B cell (primary cell): ENCODE results near the gene EGFL8. TPM values are rescaled to one million over a fixed set of nuclear protein-coding genes. Genes with fewer than 3 reads are reported as not detected.

Experiments used
- ATAC-seq: fragments of 200-7000 bp; cut with Tn5 transposase; one replicate; pipeline ENCODE4 v1.10.0; 2021; ENCODE audit warnings: low read depth, mild to moderate bottlenecking, moderate number of reproducible peaks, moderate library complexity
- CTCF ChIA-PET: fragments of 350-600 bp; sonication (Branson Sonifier 250); formaldehyde crosslinking; loops from one replicate; lab custom pipeline; 2021; ENCODE audit warnings: antibody characterized with exemption, inconsistent platforms; lab: Charles Lee
- POLR2A ChIA-PET: fragments of 350-600 bp; sonication (Branson Sonifier 250); formaldehyde crosslinking; loops from one replicate; lab custom pipeline; 2021; ENCODE audit warnings: antibody characterized with exemption; lab: Charles Lee
- DNase-seq: peaks from one replicate; pipeline ENCODE4 v3.0.0; 2013
- H2AFZ ChIP-seq: 2 replicates; pipeline ENCODE4 v1.6.1; 2012; ENCODE audit warnings: mild to moderate bottlenecking, low read depth, low read length; ENCODE audit not compliant: insufficient read depth, poor library complexity, severe bottlenecking
- H3K27ac ChIP-seq, 2 donors: 1 replicate in 1 of 2; 2 replicates in 1 of 2; pipeline ENCODE4 v1.5.1; 2012 to 2013; ENCODE audit warnings: low read length in 2 of 2, mild to moderate bottlenecking in 2 of 2, moderate library complexity in 1 of 2
- H3K27me3 ChIP-seq, 4 experiments: fragments of 200-600 bp in 1 of 4; sonication (generic) in 1 of 4; replicated peaks in 1 of 4; 1 replicate in 2 of 4; 2 replicates in 2 of 4; pipeline versions ENCODE4 v1.6.1 to v1.7.0; 2013 to 2016; ENCODE audit warnings: low read length in 3 of 4, mild to moderate bottlenecking in 2 of 4, mixed read lengths in 1 of 4, moderate library complexity in 1 of 4; ENCODE audit not compliant: insufficient read depth in 4 of 4, control insufficient read depth in 3 of 4; ENCODE audit errors: control extremely low read depth in 1 of 4
- H3K36me3 ChIP-seq, 2 experiments: replicated peaks in 1 of 2; 1 replicate in 1 of 2; 2 replicates in 1 of 2; pipeline versions ENCODE4 v1.6.1 to v1.7.1; 2013; ENCODE audit warnings: low read length in 1 of 2; ENCODE audit not compliant: insufficient read depth in 2 of 2, control insufficient read depth in 1 of 2; ENCODE audit errors: control extremely low read depth in 1 of 2, extremely low read depth in 1 of 2
- H3K4me1 ChIP-seq, 2 donors: fragments of 200-600 bp in 1 of 2; sonication (generic) in 1 of 2; 1 replicate in 1 of 2; 2 replicates in 1 of 2; pipeline versions ENCODE4 v1.5.1 to v1.6.1; 2013 to 2017; ENCODE audit warnings: low read length in 2 of 2; ENCODE audit not compliant: control insufficient read depth in 2 of 2, insufficient read depth in 2 of 2
- H3K4me2 ChIP-seq: replicated peaks from 2 replicates; pipeline ENCODE3; 2012; ENCODE audit warnings: mild to moderate bottlenecking, low read depth, low read length; ENCODE audit not compliant: poor library complexity, severe bottlenecking
- H3K4me3 ChIP-seq, 5 experiments: fragments of 200-600 bp in 1 of 5; sonication (generic) in 1 of 5; 1 replicate in 3 of 5; 2 replicates in 2 of 5; pipeline versions ENCODE4 v1.5.1 to v1.7.0; 2011 to 2016; ENCODE audit warnings: low read length in 4 of 5, mild to moderate bottlenecking in 4 of 5, low read depth in 2 of 5, control low read depth in 1 of 5, moderate library complexity in 1 of 5; ENCODE audit not compliant: insufficient read depth in 1 of 5; ENCODE audit errors: control extremely low read depth in 1 of 5, extremely low read depth in 1 of 5
- H3K79me2 ChIP-seq: fragments of 200-600 bp; sonication (generic); one replicate; pipeline ENCODE4 v1.6.0; 2016; ENCODE audit warnings: low read length; ENCODE audit not compliant: control insufficient read depth, insufficient read depth
- H3K9ac ChIP-seq: fragments of 200-600 bp; sonication (generic); 2 replicates; pipeline ENCODE4 v1.6.1; 2017; ENCODE audit warnings: mild to moderate bottlenecking, low read length, moderate library complexity
- H3K9me3 ChIP-seq, 3 donors: one replicate each; pipeline versions ENCODE4 v1.6.1 to v1.7.1; 2013; ENCODE audit warnings: low read length in 2 of 3; ENCODE audit not compliant: control insufficient read depth in 2 of 3, insufficient read depth in 1 of 3; ENCODE audit errors: control extremely low read depth in 1 of 3
- H4K20me1 ChIP-seq: 2 replicates; pipeline ENCODE4 v1.6.0; 2012; ENCODE audit warnings: mild to moderate bottlenecking, low read length; ENCODE audit not compliant: insufficient read depth, control insufficient read depth, poor library complexity, severe bottlenecking
- H3K27ac Mint-ChIP-seq: one replicate; pipeline ENCODE4 v1.8.0; 2021; ENCODE audit warnings: mixed read lengths
- H3K27me3 Mint-ChIP-seq: one replicate; pipeline ENCODE4 v1.8.0; 2021; ENCODE audit warnings: mixed read lengths
- H3K4me1 Mint-ChIP-seq: one replicate; pipeline ENCODE4 v1.8.0; 2021; ENCODE audit warnings: mixed read lengths
- H3K4me3 Mint-ChIP-seq: one replicate; pipeline ENCODE4 v1.8.0; 2021; ENCODE audit warnings: mixed read lengths
- H3K9me3 Mint-ChIP-seq: one replicate; pipeline ENCODE4 v1.8.0; 2022; ENCODE audit warnings: mixed read lengths; ENCODE audit not compliant: insufficient read depth
- CTCF ChIP-seq: fragments of 200-600 bp; IDR thresholded peaks from one replicate; pipeline ENCODE4 v1.8.0; 2022; ENCODE audit warnings: antibody characterized with exemption, mild to moderate bottlenecking
- EZH2 ChIP-seq: IDR thresholded peaks from 2 replicates; pipeline ENCODE4 v1.6.1; 2012; ENCODE audit warnings: borderline replicate concordance, low read depth, mild to moderate bottlenecking, moderate library complexity, low read length; ENCODE audit not compliant: insufficient read depth, poor library complexity, severe bottlenecking
- WGBS: methylation state at CpG from one replicate; pipeline ENCODE4 v1.1.5; 2013; ENCODE audit warnings: missing lambda C conversion rate; ENCODE audit not compliant: insufficient coverage; 5-methylcytosine and 5-hydroxymethylcytosine counted together
- intact Hi-C: fragments of 100-400 bp; cut with micrococcal nuclease; formaldehyde crosslinking; loops from one replicate; pipeline ENCODE4 v1.10.0; 2022
- polyA plus RNA-seq: library from polyadenylated mRNA; depleted of rRNA; stranded (reverse); fragments of >200 nt; gene quantifications from 2 replicates; pipeline ENCODE4 v1.2.3, GENCODE V29; 2012
- total RNA-seq, 2 donors: library from RNA; stranded (reverse); fragments of 120-200 nt in 1 of 2; gene quantifications; 1 replicate in 1 of 2; 2 replicates in 1 of 2; pipeline versions ENCODE4 v1.2.3 to v1.2.4, GENCODE V29; 2013 to 2022

Gene EGFL8
- total and polyA plus RNA-seq, 2 donors (not counting 1 experiment from before 2014, with no cell fraction given), result 0.91 to 3.9 TPM

GRCh38 chr6:32151863-32152768 is 12.3 kb upstream of the EGFL8 start, which contains the start of gene PRRT1:
TSS of gene PRRT1 (minus strand) at chr6:32151939. CDS start at chr6:32151827, 112 bp downstream.
- peak within 1 kb of the TSS; percentile 99 for H3K4me3 Mint-ChIP-seq
- Histone ChIP-seq H3K79me2 (no peaks in the 10 kb centered on the region), H3K9ac (no peak within 1 kb of the TSS), H2AFZ (no peak within 1 kb of the TSS), H3K4me3 (no peak within 1 kb of the TSS), H3K4me2 (no peak within 1 kb of the TSS), H3K27me3 (peaks cover 0 to 71% (median 29%) of the 10 kb centered on the region in 4 experiments), H3K9me3 (peaks cover 0 to 16% (median 3%) of the 10 kb centered on the region in 3 donors), H3K4me1 (peaks cover 37 to 42% of the 10 kb centered on the region in 2 donors), H4K20me1 (no peaks in the 10 kb centered on the region), H3K36me3 (no peaks in the 10 kb centered on the region), H3K27ac (no peak within 1 kb of the TSS)
- TF ChIP-seq CTCF (no peak), EZH2 (no peak)
- ChIA-PET CTCF (interaction anchor here (0.5 to 0.7 kb wide), 2 partner anchors 93 to 231 kb away, joined by 3 to 5 read pairs; no protein-coding TSS in a partner anchor), POLR2A (interaction anchor here (0.7 kb wide), 1 partner anchor 1030 kb away, joined by 3 read pairs; no protein-coding TSS in a partner anchor)
- ATAC-seq (no peak), DNase-seq (no peak)
- intact Hi-C loops, result loop anchor here (10.0 kb wide), 1 partner anchor 107 kb away; no protein-coding TSS in a partner anchor
- peak within 1 kb of the TSS; percentile 56 for H3K27ac Mint-ChIP-seq
- 71% methylated on average over 2 of the region's 24 CpGs for WGBS
- H3K27me3 Mint-ChIP-seq, result peaks cover 52% of the 10 kb centered on the region
- H3K4me1 Mint-ChIP-seq, result peaks cover 57% of the 10 kb centered on the region
- no peaks in the 10 kb centered on the region for H3K9me3 Mint-ChIP-seq
